CD8-positive, alpha-beta memory T cell (primary cell): ENCODE results near the gene AOPEP. TPM values are rescaled to one million over a fixed set of nuclear protein-coding genes. Genes with fewer than 3 reads are reported as not detected.

ENCODE experiments used
- CTCF ChIA-PET: fragments of 350-600 bp; sonication (Branson Sonifier 250); formaldehyde crosslinking; loops from one replicate; lab custom pipeline; 2021; ENCODE audit warnings: antibody characterized with exemption; lab: Charles Lee
- POLR2A ChIA-PET: fragments of 350-600 bp; sonication (Branson Sonifier 250); formaldehyde crosslinking; loops from one replicate; lab custom pipeline; 2021; ENCODE audit warnings: antibody characterized with exemption; lab: Charles Lee
- DNase-seq, 5 donors: peaks; one replicate each; pipeline versions ENCODE4 v3.0.0 to v3.0.0-alpha.2; 2020 to 2022; ENCODE audit warnings: mixed read lengths in 1 of 5
- H3K27ac ChIP-seq: one replicate; pipeline ENCODE4 v1.7.0; 2013; ENCODE audit warnings: low read depth, mild to moderate bottlenecking, low read length, moderate library complexity
- H3K27me3 ChIP-seq: 2 replicates; pipeline ENCODE4 v1.7.0; 2013; ENCODE audit warnings: low read length, mild to moderate bottlenecking; ENCODE audit not compliant: insufficient read depth, poor library complexity, severe bottlenecking
- H3K36me3 ChIP-seq: 2 replicates; pipeline ENCODE4 v1.7.0; 2013; ENCODE audit warnings: mild to moderate bottlenecking, low read length, moderate library complexity; ENCODE audit not compliant: insufficient read depth
- H3K4me1 ChIP-seq: 2 replicates; pipeline ENCODE4 v1.7.0; 2013; ENCODE audit warnings: mild to moderate bottlenecking, low read length, moderate library complexity; ENCODE audit not compliant: insufficient read depth
- H3K4me3 ChIP-seq: 2 replicates; pipeline ENCODE4 v1.7.0; 2013; ENCODE audit warnings: mild to moderate bottlenecking, low read length
- H3K9me3 ChIP-seq: 2 replicates; pipeline ENCODE4 v1.7.0; 2013; ENCODE audit warnings: mild to moderate bottlenecking, low read length
- H3K27ac Mint-ChIP-seq, 8 donors: one replicate each; pipeline ENCODE4 v1.8.0; 2020 to 2021; ENCODE audit warnings: mixed read lengths in 8 of 8, mild to moderate bottlenecking in 6 of 8, inconsistent platforms in 3 of 8, moderate library complexity in 3 of 8
- H3K27me3 Mint-ChIP-seq, 2 donors: one replicate each; pipeline ENCODE4 v1.8.0; 2020 to 2021; ENCODE audit warnings: mixed read lengths in 2 of 2, mild to moderate bottlenecking in 1 of 2, moderate library complexity in 1 of 2
- H3K36me3 Mint-ChIP-seq, 3 donors: one replicate each; pipeline ENCODE4 v1.8.0; 2020 to 2021; ENCODE audit warnings: mixed read lengths in 3 of 3, inconsistent platforms in 1 of 3, mild to moderate bottlenecking in 1 of 3
- H3K4me1 Mint-ChIP-seq, 3 donors: one replicate each; pipeline ENCODE4 v1.8.0; 2020 to 2021; ENCODE audit warnings: mixed read lengths in 3 of 3, inconsistent platforms in 1 of 3, mild to moderate bottlenecking in 1 of 3
- H3K4me3 Mint-ChIP-seq, 7 donors: one replicate each; pipeline ENCODE4 v1.8.0; 2020 to 2021; ENCODE audit warnings: mixed read lengths in 7 of 7, mild to moderate bottlenecking in 6 of 7, moderate library complexity in 4 of 7, inconsistent platforms in 2 of 7
- H3K9me3 Mint-ChIP-seq, 5 donors: one replicate each; pipeline ENCODE4 v1.8.0; 2020 to 2022; ENCODE audit warnings: mixed read lengths in 5 of 5, mild to moderate bottlenecking in 3 of 5, moderate library complexity in 2 of 5, inconsistent platforms in 1 of 5
- polyA plus RNA-seq: library from polyadenylated mRNA; unstranded; fragments of 300-500 nt; fragmentation: Illumina TruSeq; gene quantifications from one replicate; pipeline ENCODE4 v1.2.3, GENCODE V29; 2021
- total RNA-seq, 2 experiments: library from RNA; stranded (reverse); gene quantifications; one replicate each; pipeline ENCODE4 v1.2.3, GENCODE V29; 2021

The AOPEP gene
- total and polyA plus RNA-seq, 3 experiments from 2014 or later: 4.2 to 7.1 (median 6.9) TPM

DNA sequence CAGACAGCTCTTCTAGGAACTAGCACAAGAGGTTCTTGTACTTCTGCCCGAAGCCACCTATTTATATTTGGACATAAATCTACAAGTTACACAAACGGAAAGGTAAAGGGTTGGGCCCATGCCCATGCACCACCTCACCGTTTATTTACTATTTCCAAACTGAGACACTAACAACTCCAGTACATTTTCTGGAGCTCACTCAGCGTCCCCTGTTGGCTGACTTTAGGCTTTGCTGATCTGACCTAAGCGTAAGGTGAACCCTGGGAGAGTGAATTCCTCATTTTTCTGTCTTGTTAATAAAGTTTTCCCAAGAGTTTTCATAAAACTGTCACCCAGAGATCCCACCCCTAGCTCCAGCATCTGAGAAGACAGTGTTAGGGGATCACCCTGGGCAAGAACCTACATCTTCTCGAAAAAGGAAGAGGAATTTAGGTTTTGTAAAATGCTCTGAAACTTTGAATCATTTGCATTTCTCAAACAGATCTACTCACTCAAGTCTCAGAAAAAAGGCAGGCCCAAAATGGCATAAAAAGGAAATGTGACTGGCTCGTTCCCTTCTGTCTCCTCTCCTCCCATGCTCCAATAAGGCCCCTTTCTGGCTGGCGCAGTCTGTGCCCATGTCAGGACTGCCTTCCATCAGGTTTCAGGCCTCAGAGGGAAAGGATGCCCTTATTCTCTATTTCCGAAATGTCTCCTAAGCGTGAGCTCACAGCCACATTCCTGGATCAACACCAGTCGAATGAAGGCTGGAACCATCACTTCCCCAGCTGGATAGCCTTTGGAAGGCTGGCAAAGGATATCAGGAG lies 389.7 kb downstream of the AOPEP start:
- no peaks in the 10 kb centered on the region for H3K27me3 ChIP-seq
- no peaks in the 10 kb centered on the region for H3K36me3 ChIP-seq
- Mint-ChIP-seq H3K9me3 (no peaks in the 10 kb centered on the region), H3K36me3 (peaks cover 0 to 10% (median 6%) of the 10 kb centered on the region in 3 donors), H3K4me3 (no peak overlapping the region), H3K27me3 (no peaks in the 10 kb centered on the region), H3K27ac (no peak overlapping the region), H3K4me1 (no peaks in the 10 kb centered on the region)
- no peak overlapping the region for H3K27ac ChIP-seq
- no peaks in the 10 kb centered on the region for H3K9me3 ChIP-seq
- DNase-seq: no peak
- CTCF ChIA-PET: interaction anchor here (1.6 to 2.0 kb wide), 2 partner anchors 9 to 13 kb away, joined by 4 to 6 read pairs; no protein-coding TSS in a partner anchor
- POLR2A ChIA-PET: no interaction called here
- no peaks in the 10 kb centered on the region for H3K4me1 ChIP-seq
- no peak overlapping the region for H3K4me3 ChIP-seq

DNA sequence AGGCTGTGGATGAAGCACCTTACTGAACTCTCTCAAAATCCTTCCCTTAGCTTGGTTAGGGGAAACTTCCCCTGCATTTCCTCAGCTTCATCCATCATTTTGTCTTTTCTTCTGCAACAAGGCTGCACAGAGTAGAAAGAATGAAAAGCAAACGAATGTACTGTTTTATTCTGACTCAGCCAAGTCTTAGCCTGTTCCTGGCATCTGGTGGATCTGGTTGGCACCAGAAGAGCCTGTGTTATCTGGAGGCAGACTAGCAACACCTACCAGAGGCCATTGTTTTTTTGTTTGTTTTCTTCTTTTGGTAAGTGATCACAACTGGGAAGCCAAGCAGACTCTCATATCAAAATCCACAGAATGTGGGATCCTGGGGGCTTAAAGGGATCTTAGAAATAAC lies 390.3 kb downstream of the AOPEP start:
- Mint-ChIP-seq H3K27me3 (no peaks in the 10 kb centered on the region), H3K4me1 (no peaks in the 10 kb centered on the region), H3K27ac (no peak overlapping the region), H3K4me3 (no peak overlapping the region), H3K36me3 (peaks cover 0 to 10% (median 5%) of the 10 kb centered on the region in 3 donors), H3K9me3 (no peaks in the 10 kb centered on the region)
- CTCF ChIA-PET: interaction anchor here (0.9 to 2.0 kb wide), 3 partner anchors 8 to 15 kb away, joined by 4 to 6 read pairs (median 4); no protein-coding TSS in a partner anchor
- DNase-seq: no peak
- no peak overlapping the region for H3K4me3 ChIP-seq
- no peak overlapping the region for H3K27ac ChIP-seq
- POLR2A ChIA-PET: no interaction called here
- no peaks in the 10 kb centered on the region for H3K9me3 ChIP-seq
- no peaks in the 10 kb centered on the region for H3K36me3 ChIP-seq
- H3K27me3 ChIP-seq: no peaks in the 10 kb centered on the region
- H3K4me1 ChIP-seq: no peaks in the 10 kb centered on the region

DNA sequence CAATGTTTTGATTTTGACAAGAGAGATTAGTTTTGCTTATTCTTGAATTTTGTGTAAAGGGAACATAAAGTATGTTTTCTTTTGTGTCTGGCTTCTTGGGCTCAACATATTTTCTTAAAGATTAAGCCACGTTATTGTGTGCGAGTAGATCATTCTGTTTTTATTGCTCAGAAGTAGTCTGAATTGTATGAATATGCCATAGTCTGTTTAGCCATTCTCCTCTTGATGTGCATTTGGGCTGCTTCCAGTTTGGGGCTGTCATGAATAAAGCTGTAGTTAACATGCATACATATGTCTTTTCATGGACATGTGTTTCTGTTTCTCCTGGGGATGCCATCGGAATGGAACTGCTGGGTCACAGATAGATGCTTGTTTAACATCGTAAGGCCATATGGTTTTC lies 392.1 kb downstream of the AOPEP start:
- Histone ChIP-seq H3K36me3 (no peaks in the 10 kb centered on the region), H3K4me1 (no peaks in the 10 kb centered on the region), H3K4me3 (no peak overlapping the region), H3K9me3 (no peaks in the 10 kb centered on the region), H3K27ac (no peak overlapping the region), H3K27me3 (no peaks in the 10 kb centered on the region)
- H3K27ac Mint-ChIP-seq: no peak overlapping the region
- DNase-seq: no peak
- peaks cover 0 to 4% (median 2%) of the 10 kb centered on the region in 3 donors for H3K36me3 Mint-ChIP-seq
- no peaks in the 10 kb centered on the region for H3K4me1 Mint-ChIP-seq
- no peak overlapping the region for H3K4me3 Mint-ChIP-seq
- no peaks in the 10 kb centered on the region for H3K27me3 Mint-ChIP-seq
- ChIA-PET POLR2A (no interaction called here), CTCF (interaction anchor here (1.2 kb wide), 1 partner anchor 8 kb away, joined by 4 read pairs; no protein-coding TSS in a partner anchor)
- H3K9me3 Mint-ChIP-seq: no peaks in the 10 kb centered on the region

DNA sequence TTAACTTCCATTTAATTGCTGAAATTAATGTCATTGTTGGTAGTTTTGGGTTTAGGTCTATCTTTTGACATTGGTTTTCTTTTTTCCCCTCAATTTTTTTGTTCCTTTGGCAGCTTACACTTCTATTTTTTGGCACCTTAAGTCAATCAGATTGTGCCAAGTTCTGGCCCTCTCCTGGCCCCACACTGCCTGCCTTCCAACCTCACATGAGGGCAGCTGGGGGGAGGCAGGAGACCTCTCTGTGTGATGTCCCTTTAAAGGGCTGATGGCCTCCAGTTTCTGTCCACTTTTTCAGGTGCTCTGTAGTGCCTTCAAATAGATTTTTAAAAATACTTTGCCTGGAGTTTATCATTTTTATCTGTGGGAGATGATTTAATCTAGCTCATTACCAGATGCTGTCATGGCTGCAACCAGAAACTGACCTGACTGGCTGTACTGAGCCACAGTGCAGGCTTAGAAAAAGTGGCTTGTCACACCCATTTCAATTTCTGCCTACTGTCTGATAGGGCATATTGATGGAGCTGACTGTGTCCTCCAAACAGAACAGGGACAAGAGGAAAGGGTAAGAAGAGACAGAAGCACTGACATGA lies 394.4 kb downstream of the AOPEP start:
- Histone ChIP-seq H3K27me3 (no peaks in the 10 kb centered on the region), H3K9me3 (no peaks in the 10 kb centered on the region), H3K27ac (no peak overlapping the region), H3K36me3 (no peaks in the 10 kb centered on the region), H3K4me3 (no peak overlapping the region), H3K4me1 (no peaks in the 10 kb centered on the region)
- CTCF ChIA-PET: no interaction called here
- Mint-ChIP-seq H3K4me3 (no peak overlapping the region), H3K36me3 (peaks cover 0 to 2% (median 2%) of the 10 kb centered on the region in 3 donors), H3K27ac (peak overlapping the region in 1 of 8 donors; percentile 26), H3K9me3 (no peaks in the 10 kb centered on the region), H3K27me3 (no peaks in the 10 kb centered on the region), H3K4me1 (no peaks in the 10 kb centered on the region)
- no peak for DNase-seq
- POLR2A ChIA-PET: no interaction called here

DNA sequence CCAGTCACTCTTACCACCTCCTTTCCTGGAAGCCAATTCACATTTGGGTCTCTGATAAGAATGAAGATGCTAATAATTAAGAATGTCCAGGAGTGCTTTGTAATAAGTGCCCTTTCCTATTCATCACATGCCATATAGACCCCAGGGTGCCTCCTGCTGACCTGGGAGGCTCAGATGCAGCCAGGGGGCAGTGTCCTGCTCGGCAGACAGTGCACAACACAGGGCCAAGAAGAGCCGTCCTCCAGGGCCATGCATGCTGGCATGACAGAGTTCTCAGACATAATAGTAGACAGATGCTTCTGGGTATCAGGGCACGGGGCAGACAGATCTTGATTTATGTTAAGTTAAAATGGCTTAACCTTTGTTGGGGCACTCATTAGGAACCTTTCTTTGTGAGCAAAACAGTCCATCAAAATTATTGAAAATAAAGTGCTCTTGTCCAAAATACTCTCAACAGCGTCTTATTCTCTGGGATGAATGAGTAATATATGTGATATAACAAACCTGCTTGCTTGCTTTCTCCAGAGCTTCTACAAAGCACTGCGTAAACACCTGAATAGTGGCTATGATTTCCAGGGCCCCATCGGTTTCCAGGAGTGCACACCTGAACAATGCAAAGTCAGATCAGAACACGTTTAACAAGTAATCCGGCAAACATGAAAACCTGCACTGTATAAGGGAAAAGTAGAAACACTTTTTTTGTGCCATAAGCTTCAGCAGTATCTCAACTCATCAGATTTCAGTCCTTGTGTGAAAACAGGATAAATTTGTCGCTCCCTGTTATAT lies 398.3 kb downstream of the AOPEP start:
- H3K27ac Mint-ChIP-seq: peak overlapping the region in 1 of 8 donors; percentile 30

DNA sequence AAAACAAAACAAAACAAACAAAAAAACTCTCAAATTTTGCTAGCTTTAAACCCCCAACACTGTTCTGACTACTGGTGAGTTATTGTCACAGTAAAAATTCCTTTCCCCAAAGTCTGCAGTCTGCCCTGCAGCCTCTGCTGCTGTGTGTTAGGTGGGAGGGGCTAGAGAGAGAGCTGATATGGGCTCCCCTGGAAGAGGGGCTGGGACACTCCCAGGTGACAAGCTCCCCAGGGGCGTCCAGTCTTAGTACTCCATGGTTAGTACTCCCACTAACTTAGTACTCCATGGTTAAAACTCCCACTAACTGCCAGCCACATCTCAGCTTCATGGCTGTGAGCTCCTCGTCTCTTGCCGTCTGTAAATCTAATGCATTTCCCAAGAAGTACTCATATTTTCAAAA lies 399.2 kb downstream of the AOPEP start:
- H3K27me3 Mint-ChIP-seq: no peaks in the 10 kb centered on the region
- DNase-seq: no peak
- Histone ChIP-seq H3K4me3 (no peak overlapping the region), H3K9me3 (no peaks in the 10 kb centered on the region), H3K36me3 (no peaks in the 10 kb centered on the region), H3K27ac (no peak overlapping the region), H3K4me1 (no peaks in the 10 kb centered on the region), H3K27me3 (no peaks in the 10 kb centered on the region)
- no peaks in the 10 kb centered on the region for H3K9me3 Mint-ChIP-seq
- ChIA-PET CTCF (interaction anchor here (0.8 to 8.9 kb wide), 3 partner anchors 9 to 457 kb away, joined by 3 to 102 read pairs (median 4); no protein-coding TSS in a partner anchor), POLR2A (no interaction called here)
- H3K36me3 Mint-ChIP-seq: peaks cover 0 to 2% (median 0%) of the 10 kb centered on the region in 3 donors
- H3K4me1 Mint-ChIP-seq: peaks cover 0 to 4% (median 3%) of the 10 kb centered on the region in 3 donors
- H3K4me3 Mint-ChIP-seq: no peak overlapping the region
- no peak overlapping the region for H3K27ac Mint-ChIP-seq

More for the DNA sequence above, 398.3 kb downstream of the AOPEP start:
- no peaks in the 10 kb centered on the region for H3K27me3 Mint-ChIP-seq
- Histone ChIP-seq H3K4me3 (no peak overlapping the region), H3K4me1 (no peaks in the 10 kb centered on the region), H3K36me3 (no peaks in the 10 kb centered on the region), H3K27me3 (no peaks in the 10 kb centered on the region), H3K27ac (no peak overlapping the region), H3K9me3 (no peaks in the 10 kb centered on the region)
- H3K36me3 Mint-ChIP-seq: peaks cover 0 to 2% (median 0%) of the 10 kb centered on the region in 3 donors
- H3K4me3 Mint-ChIP-seq: no peak overlapping the region
- no peak for DNase-seq
- ChIA-PET POLR2A (no interaction called here), CTCF (interaction anchor here (0.8 to 8.9 kb wide), 3 partner anchors 9 to 456 kb away, joined by 3 to 102 read pairs (median 4); no protein-coding TSS in a partner anchor)
- H3K9me3 Mint-ChIP-seq: no peaks in the 10 kb centered on the region
- H3K4me1 Mint-ChIP-seq: peaks cover 0 to 4% (median 3%) of the 10 kb centered on the region in 3 donors

DNA sequence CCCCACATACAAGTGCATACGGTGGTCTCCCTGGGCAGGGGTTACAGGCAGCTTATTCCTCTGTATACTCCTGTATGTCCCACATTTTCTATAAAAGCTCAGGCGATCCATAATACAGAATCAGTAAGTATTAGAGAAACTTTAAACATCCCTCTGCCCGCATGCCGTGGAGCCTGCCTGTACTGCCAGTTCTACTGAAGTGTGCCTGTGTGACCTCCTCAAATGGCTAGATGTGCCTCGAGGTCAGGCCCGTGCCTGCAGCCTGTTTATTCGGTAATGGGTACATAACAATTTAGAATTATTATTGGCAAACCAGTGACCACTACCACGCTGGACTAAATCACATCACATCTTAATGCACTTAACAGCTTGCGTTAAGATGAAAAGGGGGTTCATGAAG lies 400.2 kb downstream of the AOPEP start:
- POLR2A ChIA-PET: no interaction called here
- H3K36me3 Mint-ChIP-seq: peaks cover 0 to 2% (median 0%) of the 10 kb centered on the region in 3 donors

More for the DNA sequence above, 400.2 kb downstream of the AOPEP start:
- CTCF ChIA-PET: interaction anchor here (1.0 to 8.9 kb wide), 7 partner anchors 9 to 457 kb away, joined by 3 to 102 read pairs (median 6); no protein-coding TSS in a partner anchor
- Mint-ChIP-seq H3K27ac (peak overlapping the region in 1 of 8 donors; percentile 60), H3K9me3 (no peaks in the 10 kb centered on the region), H3K4me1 (peaks cover 3 to 9% (median 3%) of the 10 kb centered on the region in 3 donors), H3K27me3 (no peaks in the 10 kb centered on the region), H3K4me3 (no peak overlapping the region)
- H3K27ac ChIP-seq: no peak overlapping the region
- DNase-seq: no peak
- H3K36me3 ChIP-seq: no peaks in the 10 kb centered on the region
- H3K4me3 ChIP-seq: no peak overlapping the region
- H3K4me1 ChIP-seq: no peaks in the 10 kb centered on the region
- H3K27me3 ChIP-seq: no peaks in the 10 kb centered on the region
- H3K9me3 ChIP-seq: no peaks in the 10 kb centered on the region
